Measurements from ENCODE around the gene PIRT.

PIRT gene

GRCh38 chr17:10787306-10788045 lies 50.4 kb downstream of the PIRT start:
- DNase-seq: no peak

GRCh38 chr17:10785295-10785694 lies 52.6 kb downstream of the PIRT start:
- DNase-seq: no peak

- DNase-seq: no peak
Observed at GRCh38 chr17:10779609-10780008, 58.3 kb downstream of the PIRT start.

- no peak for DNase-seq
Observed at GRCh38 chr17:10777890-10778289, 60.0 kb downstream of the PIRT start.

- DNase-seq: no peak
Observed at GRCh38 chr17:10777131-10777807, 60.6 kb downstream of the PIRT start.

- no peak for DNase-seq
Observed at GRCh38 chr17:10776381-10776780, 61.5 kb downstream of the PIRT start.

GRCh38 chr17:10775740-10776356 lies 62.0 kb downstream of the PIRT start:
- DNase-seq: no peak

- no peak for DNase-seq
Observed at GRCh38 chr17:10775058-10775457, 62.8 kb downstream of the PIRT start.

GRCh38 chr17:10773391-10773790 lies 64.5 kb downstream of the PIRT start:
- no peak for DNase-seq
